ENCODE data around the gene GNG7.
A peak's percentile ranks its signal among the peaks of the same experiment; 100 is the strongest.

Gene GNG7

DNA sequence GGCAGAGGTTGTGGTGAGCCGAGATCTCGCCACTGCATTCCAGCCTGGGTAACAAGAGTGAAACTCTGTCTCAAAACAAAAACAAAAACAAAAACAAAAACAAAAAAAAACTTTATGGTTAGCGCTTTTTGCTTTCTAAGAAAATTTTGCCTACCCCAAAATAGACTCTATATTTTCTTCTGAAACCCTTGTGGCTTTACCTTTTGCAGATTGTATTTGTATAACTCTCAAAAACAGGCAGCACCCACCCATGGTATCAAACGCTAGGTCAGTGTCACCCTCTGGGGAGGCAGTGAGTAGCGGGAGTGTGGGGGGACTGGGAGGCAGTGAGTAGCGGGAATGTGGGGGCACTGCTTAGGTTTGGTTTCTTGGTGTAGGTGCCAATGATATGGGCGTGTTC, 44.9 kb upstream of the GNG7 start:
- no peak overlapping the region for H3K9ac ChIP-seq (ENCODE audit: low read depth, low read length)
- H3K36me3 ChIP-seq (ENCODE audit: insufficient read depth, low read length): no peaks in the 10 kb centered on the region
- H3K4me2 ChIP-seq (ENCODE audit: insufficient read depth, low read length): no peak overlapping the region
- no peak overlapping the region for H2AFZ ChIP-seq (ENCODE audit: low read depth, low read length)
- no peak overlapping the region for H3K27ac ChIP-seq (ENCODE audit: low read length)
- no peak for TF ChIP-seq CTCF (IDR thresholded peaks at IDR 0.05; ENCODE audit: borderline replicate concordance, extremely low read depth, low read length, poor library complexity, severe bottlenecking)
- H3K27me3 ChIP-seq (ENCODE audit: insufficient read depth, low read length, poor library complexity): no peaks in the 10 kb centered on the region
- DNase-seq: no peak
- H3K4me3 ChIP-seq (ENCODE audit: low read depth in 1 of 2, low read length in 2 of 2): no peak overlapping the region
- peaks cover 6% of the 10 kb centered on the region for H3K4me1 ChIP-seq (ENCODE audit: insufficient read depth, low read length)
- no peak for ATAC-seq (ENCODE audit: insufficient read depth, low read depth)
- H3K9me3 ChIP-seq (ENCODE audit: insufficient read depth, low read length, severe bottlenecking): no peaks in the 10 kb centered on the region
- no peaks in the 10 kb centered on the region for H3K79me2 ChIP-seq (ENCODE audit: insufficient read depth, low read length)
- H4K20me1 ChIP-seq (ENCODE audit: insufficient read depth, low read length): no peaks in the 10 kb centered on the region

GRCh38 chr19:2744113-2744512, 41.6 kb upstream of the GNG7 start:
- H3K4me1 ChIP-seq (ENCODE audit: insufficient read depth, low read length): peaks cover 8% of the 10 kb centered on the region

GRCh38 chr19:2743099-2743498, 40.6 kb upstream of the GNG7 start:
- no peak overlapping the region for H3K27ac ChIP-seq (ENCODE audit: low read length)
- no peak for ATAC-seq (ENCODE audit: insufficient read depth, low read depth)
- no peaks in the 10 kb centered on the region for H3K9me3 ChIP-seq (ENCODE audit: insufficient read depth, low read length, severe bottlenecking)
- H3K9ac ChIP-seq (ENCODE audit: low read depth, low read length): no peak overlapping the region
- no peaks in the 10 kb centered on the region for H3K27me3 ChIP-seq (ENCODE audit: insufficient read depth, low read length, poor library complexity)
- peaks cover 4% of the 10 kb centered on the region; the same call in 1 of the 2 replicates for H4K20me1 ChIP-seq (ENCODE audit: insufficient read depth, low read length)
- TF ChIP-seq CTCF (IDR thresholded peaks at IDR 0.05; ENCODE audit: borderline replicate concordance, extremely low read depth, low read length, poor library complexity, severe bottlenecking): no peak
- TF ChIP-seq EZH2 (IDR thresholded peaks at IDR 0.05; ENCODE audit: borderline replicate concordance, low read depth, low read length, severe bottlenecking): no peak
- H3K4me3 ChIP-seq (ENCODE audit: low read depth in 1 of 2, low read length in 2 of 2): no peak overlapping the region
- no peak overlapping the region for H3K4me2 ChIP-seq (ENCODE audit: insufficient read depth, low read length)
- peaks cover 14% of the 10 kb centered on the region for H3K4me1 ChIP-seq (ENCODE audit: insufficient read depth, low read length)
- H2AFZ ChIP-seq (ENCODE audit: low read depth, low read length): no peak overlapping the region
- H3K36me3 ChIP-seq (ENCODE audit: insufficient read depth, low read length): peaks cover 3% of the 10 kb centered on the region; the same call in 1 of the 2 replicates
- H3K79me2 ChIP-seq (ENCODE audit: insufficient read depth, low read length): peaks cover 14% of the 10 kb centered on the region
- DNase-seq: no peak

More at GRCh38 chr19:2744113-2744512, 41.6 kb upstream of the GNG7 start:
- Histone ChIP-seq H3K36me3 (ENCODE audit: insufficient read depth, low read length) (no peaks in the 10 kb centered on the region), H3K9me3 (ENCODE audit: insufficient read depth, low read length, severe bottlenecking) (no peaks in the 10 kb centered on the region), H3K4me3 (ENCODE audit: low read depth in 1 of 2, low read length in 2 of 2) (no peak overlapping the region), H3K27ac (ENCODE audit: low read length) (no peak overlapping the region), H4K20me1 (ENCODE audit: insufficient read depth, low read length) (no peaks in the 10 kb centered on the region), H3K9ac (ENCODE audit: low read depth, low read length) (no peak overlapping the region), H3K4me2 (ENCODE audit: insufficient read depth, low read length) (no peak overlapping the region), H2AFZ (ENCODE audit: low read depth, low read length) (no peak overlapping the region), H3K27me3 (ENCODE audit: insufficient read depth, low read length, poor library complexity) (no peaks in the 10 kb centered on the region), H3K79me2 (ENCODE audit: insufficient read depth, low read length) (peaks cover 6% of the 10 kb centered on the region)
- DNase-seq (no peak), ATAC-seq (ENCODE audit: insufficient read depth, low read depth) (no peak)
- TF ChIP-seq CTCF (IDR thresholded peaks at IDR 0.05; ENCODE audit: borderline replicate concordance, extremely low read depth, low read length, poor library complexity, severe bottlenecking): no peak

GRCh38 chr19:2740314-2740656, 37.8 kb upstream of the GNG7 start:
- TF ChIP-seq EZH2 (IDR thresholded peaks at IDR 0.05; ENCODE audit: borderline replicate concordance, low read depth, low read length, severe bottlenecking) (no peak), CTCF (IDR thresholded peaks at IDR 0.05; ENCODE audit: borderline replicate concordance, extremely low read depth, low read length, poor library complexity, severe bottlenecking) (no peak)
- DNase-seq (no peak), ATAC-seq (ENCODE audit: insufficient read depth, low read depth) (no peak)
- Histone ChIP-seq H4K20me1 (ENCODE audit: insufficient read depth, low read length) (peaks cover 23% of the 10 kb centered on the region), H3K36me3 (ENCODE audit: insufficient read depth, low read length) (peaks cover 26% of the 10 kb centered on the region), H3K27me3 (ENCODE audit: insufficient read depth, low read length, poor library complexity) (no peaks in the 10 kb centered on the region), H3K4me1 (ENCODE audit: insufficient read depth, low read length) (peaks cover 21% of the 10 kb centered on the region), H2AFZ (ENCODE audit: low read depth, low read length) (peak overlapping the region; percentile 48; the same call in 1 of the 2 replicates), H3K27ac (ENCODE audit: low read length) (no peak overlapping the region), H3K4me3 (ENCODE audit: low read depth in 1 of 2, low read length in 2 of 2) (peak overlapping the region in 1 of 2 experiments; percentile 20; a peak in 1 of 4 replicates), H3K79me2 (ENCODE audit: insufficient read depth, low read length) (peaks cover 33% of the 10 kb centered on the region), H3K9ac (ENCODE audit: low read depth, low read length) (no peak overlapping the region), H3K9me3 (ENCODE audit: insufficient read depth, low read length, severe bottlenecking) (peaks cover 3% of the 10 kb centered on the region), H3K4me2 (ENCODE audit: insufficient read depth, low read length) (peak overlapping the region; percentile 45; the same call in 1 of the 2 replicates)
